GM12865 (cell line): ENCODE measurements around the gene FXYD3.

Experiments used
- DNase-seq: peaks from one replicate; pipeline ENCODE4 v3.0.0; 2010; ENCODE audit warnings: low read depth
- H3K4me3 ChIP-seq: 2 replicates; pipeline ENCODE4 v1.5.1; 2011; ENCODE audit warnings: mild to moderate bottlenecking, low read depth, low read length, control low read depth
- CTCF ChIP-seq: IDR thresholded peaks from 2 replicates; pipeline ENCODE4 v1.5.1; 2011; ENCODE audit warnings: low read length, control low read depth, low read depth, inconsistent platforms; ENCODE audit not compliant: insufficient read depth; ENCODE audit errors: missing control alignments

FXYD3 gene

GRCh38 chr19:35162471-35163326 lies 47.1 kb downstream of the FXYD3 start:
- H3K4me3 ChIP-seq = no peak overlapping the region
- no peak for DNase-seq
- TF ChIP-seq CTCF = no peak

GRCh38 chr19:35164418-35164817 lies 48.8 kb downstream of the FXYD3 start:
- no peak for TF ChIP-seq CTCF
- no peak for DNase-seq
- H3K4me3 ChIP-seq = no peak overlapping the region

DNA sequence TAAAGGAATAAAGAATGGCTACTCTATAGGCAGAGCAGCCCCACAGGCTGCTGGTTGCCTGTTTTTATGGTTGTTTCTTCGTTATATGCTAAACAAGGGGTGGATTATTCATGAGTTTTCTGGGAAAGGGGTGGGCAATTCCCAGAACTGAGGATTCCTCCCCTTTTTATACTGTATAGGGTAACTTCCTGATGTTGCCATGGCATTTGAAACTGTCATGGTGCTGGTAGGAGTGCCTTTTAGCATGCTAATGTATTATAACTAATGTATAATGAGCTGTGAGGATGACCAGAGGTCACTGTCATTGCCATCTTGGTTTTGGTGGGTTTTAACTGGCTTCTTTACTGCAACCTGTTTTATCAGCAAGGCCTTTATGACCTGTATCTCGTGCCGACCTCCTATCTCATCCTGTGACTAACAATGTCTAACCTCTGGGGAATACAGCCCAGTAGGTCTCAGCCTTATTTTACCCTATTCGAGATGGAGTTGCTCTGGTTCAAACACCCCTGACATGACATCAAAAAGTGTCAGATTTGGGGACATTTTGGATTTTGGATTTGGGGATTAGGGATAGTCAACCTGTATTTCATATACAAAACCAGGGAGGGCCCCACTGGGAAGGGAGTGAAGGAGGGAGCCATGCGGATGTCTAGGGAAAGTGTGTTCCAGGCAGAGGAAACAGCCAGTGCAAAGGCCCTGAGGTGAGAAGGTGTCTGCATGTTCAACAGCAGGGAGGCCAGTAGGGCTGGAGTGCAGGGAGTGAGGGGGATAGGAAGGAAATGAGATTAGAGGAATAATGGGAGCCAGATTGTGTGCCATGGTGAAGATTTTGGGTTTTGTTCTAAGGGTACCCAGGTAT lies 49.8 kb downstream of the FXYD3 start:
- DNase-seq = no peak
- TF ChIP-seq CTCF = no peak
- H3K4me3 ChIP-seq = no peak overlapping the region

DNA sequence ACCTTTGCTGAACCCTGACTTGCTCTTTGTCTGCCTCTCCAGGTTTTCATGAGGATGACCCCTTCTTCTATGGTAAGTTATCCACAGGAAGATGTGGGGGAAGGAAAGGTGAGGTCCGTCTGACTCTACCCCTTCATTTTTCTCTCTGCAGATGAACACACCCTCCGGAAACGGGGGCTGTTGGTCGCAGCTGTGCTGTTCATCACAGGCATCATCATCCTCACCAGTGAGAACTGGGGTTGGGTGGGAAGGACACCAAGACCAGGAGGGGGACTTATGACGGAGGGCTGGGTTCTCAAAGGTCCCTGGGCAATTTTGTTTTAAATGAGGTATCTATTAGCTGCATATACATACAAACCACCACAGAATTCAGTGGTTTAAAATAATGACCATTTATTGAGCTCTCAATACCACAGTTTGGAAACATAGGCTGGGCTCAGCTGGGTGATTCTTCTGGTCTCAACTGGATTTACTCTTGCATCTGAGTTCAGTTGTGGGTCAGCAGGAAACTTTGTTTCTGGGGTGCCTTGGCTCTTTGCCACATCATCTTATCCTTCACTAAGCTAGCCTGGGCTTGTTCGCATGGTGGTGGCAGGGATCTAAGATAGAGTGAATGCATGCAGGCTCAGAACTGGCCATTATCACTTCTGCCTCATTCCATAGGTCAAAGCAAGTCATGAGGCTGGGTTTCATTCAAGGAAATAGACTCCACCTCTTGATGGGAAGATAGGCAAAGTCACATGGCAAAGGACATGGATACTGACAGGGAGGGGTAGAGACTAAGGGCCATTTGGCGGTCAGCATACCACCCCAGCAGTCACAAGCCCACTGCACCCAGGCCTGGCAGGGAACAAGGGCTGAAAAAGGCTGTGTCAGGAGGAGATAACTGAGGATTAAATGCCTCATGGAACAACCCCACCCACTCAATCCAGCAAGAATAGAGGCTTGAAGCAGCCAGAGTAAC lies 50.8 kb downstream of the FXYD3 start:
- no peak overlapping the region for H3K4me3 ChIP-seq
- DNase-seq = no peak
- no peak for TF ChIP-seq CTCF

GRCh38 chr19:35167251-35168119 lies 51.9 kb downstream of the FXYD3 start:
- no peak overlapping the region for H3K4me3 ChIP-seq
- TF ChIP-seq CTCF = no peak
- DNase-seq = no peak

DNA sequence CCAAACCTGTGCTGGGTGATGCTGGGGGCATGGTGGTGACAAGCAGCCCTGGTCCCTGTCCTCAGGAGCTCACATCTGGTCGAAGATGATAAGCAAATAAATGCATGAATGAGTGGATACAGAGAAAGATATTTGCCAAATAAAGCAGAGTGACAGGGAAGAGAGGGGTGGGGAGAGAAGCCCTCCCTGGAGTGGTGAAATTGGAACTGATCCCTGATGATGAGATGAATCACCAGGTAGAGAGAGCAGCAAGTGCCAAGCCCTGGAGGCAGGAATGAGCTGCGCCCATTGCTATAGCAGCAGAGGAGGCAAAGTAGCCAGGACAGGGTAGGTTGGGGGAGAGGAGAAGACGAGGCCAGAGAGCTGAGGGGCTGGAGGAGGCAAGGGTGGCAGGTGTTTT lies 52.6 kb downstream of the FXYD3 start:
- no peak for DNase-seq
- TF ChIP-seq CTCF = no peak
- no peak overlapping the region for H3K4me3 ChIP-seq
